EL (cell line): ENCODE measurements around the gene SPATA9.
"Not testable (repeated sequence)": the region's sequence is repeated elsewhere in the genome, so short reads cannot be mapped to it uniquely, and the experiment has no call there.

Source experiments
- DNase-seq: peaks from one replicate; pipeline ENCODE4 v3.0.0-alpha.2; 2016

Gene SPATA9

GRCh38 chr5:95715799-95716461 is 33.1 kb upstream of the SPATA9 start:
- DNase-seq: peak; percentile 80

GRCh38 chr5:95713960-95714710 is 31.3 kb upstream of the SPATA9 start:
- DNase-seq: no peak

GRCh38 chr5:95713246-95713645 is 30.5 kb upstream of the SPATA9 start:
- not testable (repeated sequence) for DNase-seq

- peak; percentile 95 for DNase-seq
Observed at GRCh38 chr5:95712347-95712958, 29.7 kb upstream of the SPATA9 start.

GRCh38 chr5:95711501-95712346 is 28.9 kb upstream of the SPATA9 start:
- no peak for DNase-seq

GRCh38 chr5:95710651-95711500 is 28.1 kb upstream of the SPATA9 start:
- DNase-seq: not testable (repeated sequence)

- no peak for DNase-seq
Observed at GRCh38 chr5:95709967-95710650, 27.3 kb upstream of the SPATA9 start.

GRCh38 chr5:95708876-95709275 is 26.1 kb upstream of the SPATA9 start:
- no peak for DNase-seq

- DNase-seq: not testable (repeated sequence)
Observed at GRCh38 chr5:95707534-95708188, 24.9 kb upstream of the SPATA9 start.

GRCh38 chr5:95707055-95707454 is 24.3 kb upstream of the SPATA9 start:
- DNase-seq: no peak

GRCh38 chr5:95706196-95706595 is 23.4 kb upstream of the SPATA9 start:
- not testable (repeated sequence) for DNase-seq

GRCh38 chr5:95704150-95704549 is 21.4 kb upstream of the SPATA9 start:
- DNase-seq: no peak

- no peak for DNase-seq
Observed at GRCh38 chr5:95701074-95701473, 18.3 kb upstream of the SPATA9 start.

- DNase-seq: no peak
Observed at GRCh38 chr5:95699337-95699736, 16.5 kb upstream of the SPATA9 start.

GRCh38 chr5:95697781-95698681 is 15.2 kb upstream of the SPATA9 start:
- peak; percentile 40 for DNase-seq

- no peak for DNase-seq
Observed at GRCh38 chr5:95690333-95690732, 7.5 kb upstream of the SPATA9 start.

- DNase-seq: no peak
Observed at GRCh38 chr5:95689680-95690079, 6.9 kb upstream of the SPATA9 start.

GRCh38 chr5:95686651-95687050 is 3.9 kb upstream of the SPATA9 start:
- peak; percentile 76 for DNase-seq

GRCh38 chr5:95684361-95684760 is 1.6 kb upstream of the SPATA9 start:
- no peak for DNase-seq

- no peak for DNase-seq
Observed at GRCh38 chr5:95673081-95673480, 9.7 kb downstream of the SPATA9 start.
